Nephron progenitor cell (in vitro differentiated cells): ENCODE results near the gene KCNC1.

Experiments
- DNase-seq: peaks from one replicate; pipeline ENCODE4 v3.0.0; 2021
- H3K27ac Mint-ChIP-seq: 2 replicates; pipeline ENCODE4 v1.8.0; 2021; ENCODE audit warnings: mild to moderate bottlenecking, moderate library complexity, mixed read lengths
- H3K27me3 Mint-ChIP-seq: 2 replicates; pipeline ENCODE4 v1.8.0; 2021; ENCODE audit warnings: mild to moderate bottlenecking, low read depth, mixed read lengths; ENCODE audit not compliant: poor library complexity
- H3K36me3 Mint-ChIP-seq: 2 replicates; pipeline ENCODE4 v1.8.0; 2021; ENCODE audit warnings: low read depth, mixed read lengths
- H3K4me1 Mint-ChIP-seq: 2 replicates; pipeline ENCODE4 v1.8.0; 2021; ENCODE audit warnings: mixed read lengths
- H3K4me3 Mint-ChIP-seq: 2 replicates; pipeline ENCODE4 v1.8.0; 2021; ENCODE audit warnings: mild to moderate bottlenecking, moderate library complexity, mixed read lengths
- H3K9me3 Mint-ChIP-seq: 2 replicates; pipeline ENCODE4 v1.8.0; 2021; ENCODE audit warnings: mild to moderate bottlenecking, moderate library complexity, mixed read lengths
- CTCF ChIP-seq: fragments of 200-600 bp; sonication (generic); IDR thresholded peaks from 2 replicates; pipeline ENCODE4 v1.5.0; 2021; ENCODE audit warnings: antibody characterized with exemption

Gene KCNC1

GRCh38 chr11:17812865-17813187 lies 78.2 kb downstream of the KCNC1 start:
- H3K4me3 Mint-ChIP-seq = no peak overlapping the region
- no peak for TF ChIP-seq CTCF
- DNase-seq = no peak
- H3K9me3 Mint-ChIP-seq = no peaks in the 10 kb centered on the region
- H3K36me3 Mint-ChIP-seq = no peaks in the 10 kb centered on the region
- peaks cover 49% of the 10 kb centered on the region for H3K4me1 Mint-ChIP-seq
- no peak overlapping the region for H3K27ac Mint-ChIP-seq
- H3K27me3 Mint-ChIP-seq = peaks cover 15% of the 10 kb centered on the region

- peaks cover 15% of the 10 kb centered on the region for H3K27me3 Mint-ChIP-seq
- H3K9me3 Mint-ChIP-seq = no peaks in the 10 kb centered on the region
- H3K36me3 Mint-ChIP-seq = no peaks in the 10 kb centered on the region
- peak overlapping the region; percentile 37 for H3K27ac Mint-ChIP-seq
- no peak for TF ChIP-seq CTCF
- peaks cover 49% of the 10 kb centered on the region for H3K4me1 Mint-ChIP-seq
- no peak overlapping the region for H3K4me3 Mint-ChIP-seq
- no peak for DNase-seq
These were observed 78.9 kb downstream of the KCNC1 start for GRCh38 chr11:17813391-17814059.

GRCh38 chr11:17814546-17814945 lies 80.0 kb downstream of the KCNC1 start:
- no peak for TF ChIP-seq CTCF
- H3K27ac Mint-ChIP-seq = no peak overlapping the region
- H3K4me1 Mint-ChIP-seq = peaks cover 45% of the 10 kb centered on the region
- no peak for DNase-seq
- no peaks in the 10 kb centered on the region for H3K36me3 Mint-ChIP-seq
- H3K27me3 Mint-ChIP-seq = peaks cover 8% of the 10 kb centered on the region
- H3K9me3 Mint-ChIP-seq = no peaks in the 10 kb centered on the region
- H3K4me3 Mint-ChIP-seq = no peak overlapping the region

GRCh38 chr11:17816232-17816931 lies 81.8 kb downstream of the KCNC1 start:
- Mint-ChIP-seq H3K4me1 (peaks cover 29% of the 10 kb centered on the region), H3K27me3 (peaks cover under 1% of the 10 kb centered on the region), H3K27ac (no peak overlapping the region), H3K4me3 (no peak overlapping the region), H3K36me3 (no peaks in the 10 kb centered on the region), H3K9me3 (no peaks in the 10 kb centered on the region)
- DNase-seq = no peak
- TF ChIP-seq CTCF = no peak

- Mint-ChIP-seq H3K27ac (no peak overlapping the region), H3K4me1 (no peaks in the 10 kb centered on the region), H3K9me3 (no peaks in the 10 kb centered on the region), H3K4me3 (no peak overlapping the region), H3K36me3 (no peaks in the 10 kb centered on the region), H3K27me3 (no peaks in the 10 kb centered on the region)
- no peak for DNase-seq
- TF ChIP-seq CTCF = no peak
These were observed 87.2 kb downstream of the KCNC1 start for GRCh38 chr11:17821648-17822400.
